LNCaP clone FGC (cell line): ENCODE data around the gene SH2D5.

Experiments used
- DNase-seq: peaks from one replicate; pipeline ENCODE4 v3.0.0-alpha.2; 2011; ENCODE audit warnings: low read depth
- H3K4me3 ChIP-seq: 2 replicates; pipeline ENCODE4 v1.5.1; 2011; ENCODE audit warnings: mild to moderate bottlenecking, low read depth, low read length, control low read depth
- TF ChIP-seq, protein P1 (sequence below): IDR thresholded peaks from 2 replicates; pipeline ENCODE4 v1.5.1; 2012; ENCODE audit warnings: mild to moderate bottlenecking; ENCODE audit not compliant: control insufficient read depth, insufficient read depth; ENCODE audit errors: extremely low read depth

The SH2D5 gene

DNA sequence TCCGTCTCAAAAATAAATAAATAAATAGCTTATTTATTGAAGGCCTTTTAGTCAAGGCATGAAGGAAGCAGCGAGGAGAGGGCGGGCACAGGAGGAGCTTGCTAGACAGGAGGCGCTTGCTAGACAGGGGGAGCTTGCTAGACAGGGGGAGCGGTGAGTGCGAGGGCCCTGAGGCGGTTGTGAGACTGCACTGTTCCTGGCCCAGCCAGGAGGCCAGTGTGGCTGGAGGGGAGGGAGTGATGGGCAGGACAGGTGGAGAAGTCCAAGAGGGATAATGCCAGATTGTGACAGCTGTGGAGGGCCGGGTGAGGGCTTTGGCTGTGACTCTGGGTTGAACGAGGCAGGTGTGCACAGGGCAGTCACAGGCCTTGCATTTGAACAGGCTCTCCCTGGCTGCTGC is 32.9 kb downstream of the SH2D5 start:
- no peak for DNase-seq
- no peak overlapping the region for H3K4me3 ChIP-seq
- TF ChIP-seq, protein P1, sequence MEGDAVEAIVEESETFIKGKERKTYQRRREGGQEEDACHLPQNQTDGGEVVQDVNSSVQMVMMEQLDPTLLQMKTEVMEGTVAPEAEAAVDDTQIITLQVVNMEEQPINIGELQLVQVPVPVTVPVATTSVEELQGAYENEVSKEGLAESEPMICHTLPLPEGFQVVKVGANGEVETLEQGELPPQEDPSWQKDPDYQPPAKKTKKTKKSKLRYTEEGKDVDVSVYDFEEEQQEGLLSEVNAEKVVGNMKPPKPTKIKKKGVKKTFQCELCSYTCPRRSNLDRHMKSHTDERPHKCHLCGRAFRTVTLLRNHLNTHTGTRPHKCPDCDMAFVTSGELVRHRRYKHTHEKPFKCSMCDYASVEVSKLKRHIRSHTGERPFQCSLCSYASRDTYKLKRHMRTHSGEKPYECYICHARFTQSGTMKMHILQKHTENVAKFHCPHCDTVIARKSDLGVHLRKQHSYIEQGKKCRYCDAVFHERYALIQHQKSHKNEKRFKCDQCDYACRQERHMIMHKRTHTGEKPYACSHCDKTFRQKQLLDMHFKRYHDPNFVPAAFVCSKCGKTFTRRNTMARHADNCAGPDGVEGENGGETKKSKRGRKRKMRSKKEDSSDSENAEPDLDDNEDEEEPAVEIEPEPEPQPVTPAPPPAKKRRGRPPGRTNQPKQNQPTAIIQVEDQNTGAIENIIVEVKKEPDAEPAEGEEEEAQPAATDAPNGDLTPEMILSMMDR, result no peak

DNA sequence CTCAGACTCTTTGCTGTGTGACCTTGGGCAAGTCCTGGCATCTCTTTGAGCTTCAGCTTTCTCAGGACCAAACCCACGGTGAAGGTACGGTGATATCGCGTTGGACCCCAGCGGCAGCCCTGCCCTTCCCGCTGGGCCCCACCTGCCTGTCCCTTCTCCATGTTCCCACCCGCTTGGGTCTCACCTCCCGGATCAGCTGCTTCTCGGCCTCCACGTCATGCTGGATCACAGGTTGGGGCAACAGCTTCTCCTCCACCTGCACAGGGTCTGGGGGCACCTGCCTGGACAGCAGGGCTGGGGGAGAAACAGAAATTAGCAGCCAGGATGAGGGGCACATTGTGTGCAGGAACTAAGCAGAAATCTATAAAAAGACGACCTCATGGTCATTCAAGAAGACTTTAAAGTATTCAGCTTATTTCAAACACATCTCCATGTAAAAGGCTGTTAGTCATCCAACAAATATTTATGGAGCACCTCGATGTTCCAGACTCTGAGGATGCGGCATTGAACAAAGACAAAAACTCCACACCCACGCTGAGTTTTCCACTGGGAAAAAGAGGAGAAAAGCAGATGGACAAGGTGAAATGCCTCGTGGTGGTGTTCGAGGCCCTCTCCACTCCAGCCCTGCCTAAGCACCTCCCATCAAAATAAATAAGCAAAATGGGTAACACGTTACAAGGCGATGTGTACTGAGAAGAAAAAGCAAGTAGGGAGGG is 34.1 kb downstream of the SH2D5 start:
- no peak for DNase-seq
- H3K4me3 ChIP-seq, result no peak overlapping the region
- TF ChIP-seq, protein P1, result no peak

DNA sequence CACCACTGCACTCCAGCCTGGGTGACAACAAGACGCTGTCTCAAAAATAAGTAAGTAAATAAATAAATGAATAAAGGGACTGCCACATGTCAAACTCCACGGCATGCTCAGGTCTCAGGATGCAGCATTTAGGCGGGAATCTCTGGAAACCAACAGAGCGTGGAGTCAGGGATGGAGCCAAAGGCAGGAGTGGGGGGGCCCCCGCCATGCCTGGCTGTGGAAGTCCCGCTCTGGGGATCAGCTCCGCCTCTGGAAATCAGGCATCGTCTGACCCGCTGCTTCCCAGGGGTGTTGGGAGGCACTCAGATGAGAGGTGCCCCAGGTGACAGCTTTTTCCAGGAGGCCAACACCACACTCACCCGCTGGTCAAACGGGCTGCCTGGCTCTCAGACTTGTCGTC is 34.9 kb downstream of the SH2D5 start:
- no peak for DNase-seq
- TF ChIP-seq, protein P1, result no peak
- no peak overlapping the region for H3K4me3 ChIP-seq

DNA sequence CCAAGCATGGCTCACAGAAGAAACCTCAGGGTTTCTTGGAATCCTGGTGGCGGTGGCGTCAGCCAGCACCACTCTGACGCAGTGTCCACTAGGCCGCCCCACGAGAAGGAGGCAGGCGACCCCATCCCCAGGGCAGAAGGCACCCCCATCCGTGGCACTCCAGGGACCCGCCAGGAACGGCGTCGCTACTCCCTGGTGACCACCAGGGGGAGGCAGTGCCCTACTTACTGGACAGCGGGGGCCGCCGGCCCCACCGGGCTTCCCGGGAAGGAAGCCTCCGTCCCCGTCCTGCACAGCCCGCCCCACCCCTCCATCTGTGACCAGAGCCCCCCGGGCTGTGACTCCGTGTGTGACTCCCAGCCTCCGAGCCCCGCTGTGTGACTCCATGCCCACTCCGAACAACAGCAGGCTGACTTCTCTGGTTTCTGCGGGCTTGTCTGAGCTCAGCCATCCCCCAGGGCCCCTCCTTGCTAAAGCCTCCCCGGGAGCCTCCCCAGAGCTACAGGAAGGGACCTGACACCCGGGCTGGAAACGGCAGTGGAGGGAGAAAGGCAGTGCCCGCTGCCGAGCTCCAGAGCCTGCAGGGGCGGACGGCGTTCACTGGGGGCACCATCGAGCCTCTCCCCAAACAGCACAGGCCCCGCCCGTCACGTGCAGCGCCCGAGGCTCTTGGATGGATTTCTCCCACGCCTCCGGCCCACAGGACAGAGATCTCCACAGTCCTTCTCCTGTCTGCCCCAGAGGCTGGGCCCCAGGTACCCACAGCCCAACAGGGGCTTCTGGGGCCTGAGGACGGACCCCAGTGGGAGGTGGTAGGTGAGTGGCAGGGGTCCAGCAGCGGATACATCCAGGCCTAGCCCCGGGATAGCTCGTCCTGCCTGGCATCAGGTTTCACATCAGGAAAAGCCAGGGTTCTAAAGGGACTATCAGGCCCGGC is 35.8 kb downstream of the SH2D5 start:
- TF ChIP-seq, protein P1, result peak; percentile 62
- no peak for DNase-seq
- peak overlapping the region; percentile 52 for H3K4me3 ChIP-seq

DNA sequence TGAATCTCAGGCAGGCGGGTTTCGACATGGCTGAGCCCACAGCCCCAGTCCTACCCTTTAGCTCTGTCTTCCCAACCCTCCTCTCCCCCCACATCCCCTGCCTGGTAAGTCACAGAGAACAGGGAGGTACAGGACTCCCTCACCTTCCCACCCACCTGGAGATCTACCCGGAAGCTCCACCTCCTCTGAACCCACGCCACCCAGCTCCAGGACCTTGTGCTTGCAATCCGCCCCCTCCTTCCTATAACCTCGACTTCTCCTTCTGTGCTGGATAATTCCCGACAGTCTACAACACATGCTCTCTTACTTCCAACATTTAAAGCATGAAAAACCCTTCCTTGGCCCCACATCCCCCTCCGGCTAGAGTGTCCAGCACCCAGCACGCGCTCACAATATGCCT is 37.0 kb downstream of the SH2D5 start:
- no peak for DNase-seq
- TF ChIP-seq, protein P1, result no peak
- H3K4me3 ChIP-seq, result no peak overlapping the region

DNA sequence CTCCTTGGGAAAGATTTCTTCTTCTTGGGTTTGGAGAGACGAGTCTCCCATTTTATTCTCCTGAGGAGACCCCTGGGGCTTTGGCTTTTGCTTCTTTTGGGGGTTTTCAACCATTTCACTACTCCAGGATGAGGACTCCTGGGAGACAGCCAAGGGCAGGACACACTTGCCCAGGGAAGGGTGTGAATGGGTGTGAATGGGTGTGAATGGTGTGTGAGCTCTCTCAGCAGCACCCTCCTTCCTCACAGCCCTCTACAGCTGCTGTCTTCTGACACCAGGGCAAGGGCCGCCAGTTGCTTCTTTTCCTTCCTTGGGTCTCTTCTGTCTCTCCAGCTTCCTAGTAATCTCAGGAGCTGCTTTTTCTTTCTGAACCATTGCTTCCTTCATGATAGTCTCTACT is 38.9 kb downstream of the SH2D5 start:
- no peak overlapping the region for H3K4me3 ChIP-seq
- no peak for DNase-seq
- TF ChIP-seq, protein P1, result no peak

DNA sequence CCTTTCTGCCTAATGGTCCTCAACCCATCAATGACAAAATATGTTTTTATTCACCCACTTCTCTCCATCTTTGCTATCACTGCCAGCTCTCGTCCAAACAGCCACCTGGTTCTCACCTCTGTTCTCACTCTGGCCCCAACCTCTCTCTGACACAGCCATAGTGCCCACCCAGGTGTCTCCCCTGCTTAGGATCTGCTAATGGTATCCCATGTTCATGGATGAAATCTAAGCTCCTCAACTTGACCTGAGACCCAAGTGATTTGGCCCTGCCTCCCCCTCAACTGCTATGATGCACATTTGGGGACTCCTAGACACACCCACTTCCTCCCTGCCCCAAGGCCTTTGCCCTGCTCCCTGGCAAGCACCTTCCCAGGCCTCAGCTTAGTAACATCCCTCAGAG is 40.6 kb downstream of the SH2D5 start:
- DNase-seq, result no peak
- H3K4me3 ChIP-seq, result no peak overlapping the region
- TF ChIP-seq, protein P1, result no peak
